Right lobe of liver (tissue), 6 donors: ENCODE data around the gene GDPD5. TPM values are rescaled to one million over a fixed set of nuclear protein-coding genes. Genes with fewer than 3 reads are reported as not detected.

Source experiments
- ATAC-seq, 4 donors: fragments of 200-7000 bp; cut with Tn5 transposase; one replicate each; pipeline ENCODE4 v1.9.1; 2020; ENCODE audit warnings: mild to moderate bottlenecking in 4 of 4, moderate library complexity in 4 of 4
- DNase-seq, 3 donors: peaks; one replicate each; pipeline ENCODE4 v3.0.0-alpha.2; 2020
- H3K27ac ChIP-seq, 3 donors: fragments of 200-600 bp; one replicate each; pipeline ENCODE4 v1.8.0; 2022
- H3K27me3 ChIP-seq, 2 donors: fragments of 200-600 bp; one replicate each; pipeline ENCODE4 v1.8.0; 2022
- H3K36me3 ChIP-seq, 4 donors: fragments of 200-600 bp; sonication (generic) in 1 of 4; one replicate each; pipeline versions ENCODE4 v1.5.1 to v1.8.0; 2017 to 2022; ENCODE audit warnings: control low read depth in 1 of 4
- H3K4me1 ChIP-seq, 4 donors: fragments of 200-600 bp; sonication (generic) in 1 of 4; one replicate each; pipeline versions ENCODE4 v1.5.1 to v1.8.0; 2017 to 2022; ENCODE audit warnings: control low read depth in 1 of 4
- H3K4me3 ChIP-seq, 3 donors: fragments of 200-600 bp; one replicate each; pipeline ENCODE4 v1.8.0; 2022
- H3K9me3 ChIP-seq, 4 donors: fragments of 200-600 bp; sonication (generic) in 1 of 4; one replicate each; pipeline versions ENCODE4 v1.5.1 to v1.8.0; 2017 to 2022; ENCODE audit warnings: control low read depth in 1 of 4
- POLR2A ChIP-seq: fragments of 450-650 bp; IDR thresholded peaks from one replicate; pipeline ENCODE4 v1.6.1; 2017; ENCODE audit warnings: antibody characterized with exemption, mild to moderate bottlenecking
- WGBS: methylation state at CpG from one replicate; pipeline ENCODE4 v1.1.6; 2018; ENCODE audit warnings: low coverage, low lambda C conversion rate; ENCODE audit not compliant: insufficient coverage; ENCODE audit errors: missing lambda C conversion rate; 5-methylcytosine and 5-hydroxymethylcytosine counted together
- intact Hi-C, 2 donors: fragments of 100-400 bp; cut with DNase I; formaldehyde crosslinking; loops; one replicate each; pipeline versions ENCODE4 v1.11.2 to v1.14.1; 2022
- total RNA-seq, 6 experiments: library from RNA; depleted of rRNA in 2 of 6; stranded (reverse); fragments of >200 nt in 2 of 6; fragmentation: NEBNext Ultra II Directional in 3 of 6; extraction: Animal tissue kit (Norgen Biotek cat#: 25700) in 3 of 6; gene quantifications; one replicate each; pipeline versions ENCODE4 v1.1.0 to v1.2.4, GENCODE V29; 2016 to 2023
- TF ChIP-seq, protein P1 (sequence below), 4 donors: fragments of 200-600 bp in 3 of 4; fragments of 450-650 bp in 1 of 4; IDR thresholded peaks; one replicate each; pipeline versions ENCODE4 v1.5.1 to v1.8.0; 2016 to 2022; ENCODE audit warnings: antibody characterized with exemption in 4 of 4, mild to moderate bottlenecking in 2 of 4
- donor health status: DM: no; HTN: yes; CAD: no.
- donor health status: DM: no; HTN: no; CAD: no.
- donor health status: DM: no; HTN: no; CAD: no.
- donor health status: DM: no; HTN: yes; CAD: no.
- donor health status: DM: no; HTN: yes; CAD: no.

Gene GDPD5
- total RNA-seq, 6 experiments from 2014 or later, result 2.0 to 10.7 (median 4.1) TPM

DNA sequence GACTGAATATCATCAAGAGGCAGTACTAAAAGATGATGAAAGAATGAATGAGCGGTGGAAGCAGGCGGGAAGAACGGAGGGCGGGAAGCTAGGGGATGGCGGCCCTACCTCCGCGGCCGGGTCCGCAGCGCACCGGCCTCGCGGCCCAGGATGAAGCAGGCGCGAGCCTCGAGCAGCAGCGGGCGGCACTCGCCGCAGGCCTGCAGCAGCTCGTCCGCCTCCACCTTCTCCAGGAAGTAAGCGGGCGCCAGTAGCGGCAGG is 96.2 kb downstream of the GDPD5 start:
- ATAC-seq (no peak), DNase-seq (no peak)
- no peaks in the 10 kb centered on the region for H3K9me3 ChIP-seq
- 24% methylated on average over 11 of the region's 25 CpGs for WGBS
- intact Hi-C loops, result no loop called here
- no peak overlapping the region for H3K4me3 ChIP-seq
- H3K27ac ChIP-seq, result no peak overlapping the region
- H3K4me1 ChIP-seq, result peaks cover 0 to 4% (median 0%) of the 10 kb centered on the region in 4 donors
- H3K27me3 ChIP-seq, result peaks cover 0 to 6% of the 10 kb centered on the region in 2 donors
- H3K36me3 ChIP-seq, result no peaks in the 10 kb centered on the region
- no peak for TF ChIP-seq POLR2A
- TF ChIP-seq, protein P1, sequence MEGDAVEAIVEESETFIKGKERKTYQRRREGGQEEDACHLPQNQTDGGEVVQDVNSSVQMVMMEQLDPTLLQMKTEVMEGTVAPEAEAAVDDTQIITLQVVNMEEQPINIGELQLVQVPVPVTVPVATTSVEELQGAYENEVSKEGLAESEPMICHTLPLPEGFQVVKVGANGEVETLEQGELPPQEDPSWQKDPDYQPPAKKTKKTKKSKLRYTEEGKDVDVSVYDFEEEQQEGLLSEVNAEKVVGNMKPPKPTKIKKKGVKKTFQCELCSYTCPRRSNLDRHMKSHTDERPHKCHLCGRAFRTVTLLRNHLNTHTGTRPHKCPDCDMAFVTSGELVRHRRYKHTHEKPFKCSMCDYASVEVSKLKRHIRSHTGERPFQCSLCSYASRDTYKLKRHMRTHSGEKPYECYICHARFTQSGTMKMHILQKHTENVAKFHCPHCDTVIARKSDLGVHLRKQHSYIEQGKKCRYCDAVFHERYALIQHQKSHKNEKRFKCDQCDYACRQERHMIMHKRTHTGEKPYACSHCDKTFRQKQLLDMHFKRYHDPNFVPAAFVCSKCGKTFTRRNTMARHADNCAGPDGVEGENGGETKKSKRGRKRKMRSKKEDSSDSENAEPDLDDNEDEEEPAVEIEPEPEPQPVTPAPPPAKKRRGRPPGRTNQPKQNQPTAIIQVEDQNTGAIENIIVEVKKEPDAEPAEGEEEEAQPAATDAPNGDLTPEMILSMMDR (IDR thresholded peaks at IDR 0.05), result no peak

DNA sequence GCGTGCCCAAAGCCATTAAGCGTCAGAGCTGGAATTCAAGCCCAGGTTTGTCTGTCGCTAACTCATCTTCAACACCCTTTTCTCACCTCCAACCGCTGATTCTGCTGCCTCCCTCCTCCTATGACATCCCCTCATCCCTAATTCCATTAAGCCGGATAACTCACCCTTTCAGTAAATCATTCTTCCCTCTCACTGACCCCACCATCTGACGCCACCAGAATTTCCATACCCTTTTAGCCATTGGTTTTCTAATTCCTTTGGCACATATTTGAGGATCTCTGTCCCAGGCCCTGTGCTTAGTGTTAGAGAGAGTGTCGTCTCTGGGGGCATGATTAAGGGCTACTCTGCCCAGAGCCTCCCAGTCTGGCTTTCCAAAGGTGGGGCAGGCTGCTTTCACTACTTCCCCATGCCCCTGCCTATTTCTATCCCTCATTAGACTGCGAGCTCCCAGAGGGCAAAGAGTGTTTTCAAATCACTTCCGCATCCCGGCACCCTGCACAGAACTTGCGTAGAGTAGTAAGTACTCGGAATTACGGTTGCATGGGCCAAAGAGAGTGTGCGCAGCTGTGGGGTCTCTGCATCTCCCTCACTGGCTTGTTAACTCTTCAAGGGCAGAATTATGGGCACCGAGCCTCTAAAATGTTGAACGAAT is 96.6 kb downstream of the GDPD5 start:
- no peak for DNase-seq
- H3K4me1 ChIP-seq, result peaks cover 0 to 4% (median 0%) of the 10 kb centered on the region in 4 donors
- TF ChIP-seq POLR2A, result no peak
- TF ChIP-seq, protein P1 (IDR thresholded peaks at IDR 0.05), result no peak
- H3K36me3 ChIP-seq, result no peaks in the 10 kb centered on the region
- no peak for ATAC-seq
- no peak overlapping the region for H3K27ac ChIP-seq
- intact Hi-C loops, result no loop called here
- 66% methylated on average over 16 of the region's 16 CpGs for WGBS
- H3K4me3 ChIP-seq, result no peak overlapping the region
- peaks cover 0 to 6% of the 10 kb centered on the region in 2 donors for H3K27me3 ChIP-seq
- H3K9me3 ChIP-seq, result no peaks in the 10 kb centered on the region

DNA sequence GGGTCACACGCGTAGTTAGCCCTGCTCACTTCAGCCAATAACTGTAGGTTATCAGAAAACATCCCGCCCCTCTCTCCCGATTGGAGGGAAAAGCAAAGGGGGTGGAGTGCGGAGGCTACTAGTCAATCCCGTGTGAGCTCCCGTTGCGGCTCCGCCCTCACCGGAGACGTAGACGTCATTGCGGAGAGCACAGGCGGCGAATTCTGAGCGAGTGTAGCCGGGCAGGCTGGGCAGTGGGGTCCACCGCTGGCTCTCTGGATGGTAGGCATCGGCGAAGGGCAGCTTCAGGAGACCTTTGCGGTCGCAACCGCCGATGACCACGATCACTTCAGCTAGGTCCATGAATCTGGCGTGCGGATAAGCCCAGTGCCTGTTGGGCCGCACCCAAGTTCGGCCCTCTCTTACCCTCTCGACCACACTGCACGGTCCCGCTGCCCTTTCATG is 97.4 kb downstream of the GDPD5 start:
- WGBS, result 35% methylated on average over 8 of the region's 32 CpGs
- DNase-seq, result peak; percentile 82 to 88 (median 85)
- peak; percentile 82 to 89 (median 88) for ATAC-seq
- Histone ChIP-seq H3K4me3 (peak overlapping the region in 2 of 3 donors; percentile 3 to 35), H3K9me3 (no peaks in the 10 kb centered on the region), H3K27ac (no peak overlapping the region), H3K27me3 (peaks cover 0 to 6% of the 10 kb centered on the region in 2 donors), H3K4me1 (peaks cover 0 to 5% (median 0%) of the 10 kb centered on the region in 4 donors), H3K36me3 (no peaks in the 10 kb centered on the region)
- intact Hi-C loops, result no loop called here
- peak; percentile 43 for TF ChIP-seq POLR2A
- TF ChIP-seq, protein P1 (IDR thresholded peaks at IDR 0.05), result no peak

DNA sequence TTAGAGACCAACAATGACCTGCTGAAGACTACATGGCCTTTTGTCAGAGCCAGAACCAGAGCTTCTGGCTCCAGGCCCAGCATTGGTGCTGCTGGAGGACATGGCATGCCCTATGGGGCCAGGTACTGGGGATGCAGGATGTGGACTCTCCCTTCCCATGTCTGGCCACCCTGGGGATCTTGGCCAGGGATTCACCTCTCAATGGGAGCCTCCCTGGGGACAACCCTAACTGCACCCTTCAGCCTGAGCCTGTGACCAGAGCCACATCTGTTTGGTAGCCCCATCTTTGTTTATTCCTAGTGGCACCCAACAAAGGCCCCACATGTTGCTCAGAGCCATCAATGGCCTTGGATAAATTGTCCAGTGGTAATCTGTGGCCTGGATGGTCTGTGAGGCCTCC is 98.6 kb downstream of the GDPD5 start:
- no peak overlapping the region for H3K27ac ChIP-seq
- no peak for TF ChIP-seq POLR2A
- TF ChIP-seq, protein P1 (IDR thresholded peaks at IDR 0.05), result no peak
- DNase-seq, result no peak

More for the DNA sequence above, 98.6 kb downstream of the GDPD5 start:
- peaks cover 0 to 6% of the 10 kb centered on the region in 2 donors for H3K27me3 ChIP-seq
- ATAC-seq, result no peak
- no peaks in the 10 kb centered on the region for H3K36me3 ChIP-seq
- H3K4me1 ChIP-seq, result peaks cover 0 to 16% (median 4%) of the 10 kb centered on the region in 4 donors
- H3K9me3 ChIP-seq, result no peaks in the 10 kb centered on the region
- intact Hi-C loops, result no loop called here
- no peak overlapping the region for H3K4me3 ChIP-seq
